Hematopoietic multipotent progenitor cell treated with erythropoietin and hydrocortisone succinate and interleukin-3 and kit ligand, for 8 days (in vitro differentiated cells): ENCODE results near the gene JARID2.

Experiments
- DNase-seq: peaks from one replicate; pipeline ENCODE4 v3.0.0-alpha.2; 2015

JARID2 gene

GRCh38 chr6:15247500-15248450 is 1.9 kb downstream of the JARID2 start:
- peak; percentile 67 for DNase-seq

- peak; percentile 97 for DNase-seq
These were observed 2.8 kb downstream of the JARID2 start for GRCh38 chr6:15248451-15249370.

- DNase-seq = peak; percentile 22
These were observed 3.6 kb downstream of the JARID2 start for GRCh38 chr6:15249371-15250019.

GRCh38 chr6:15250187-15251168 is 4.6 kb downstream of the JARID2 start:
- DNase-seq = peak; percentile 10

GRCh38 chr6:15252195-15252594 is 6.3 kb downstream of the JARID2 start:
- DNase-seq = peak; percentile 83

- DNase-seq = no peak
These were observed 7.5 kb downstream of the JARID2 start for GRCh38 chr6:15253203-15254022.

GRCh38 chr6:15254070-15254975 is 8.5 kb downstream of the JARID2 start:
- peak; percentile 52 for DNase-seq

- no peak for DNase-seq
These were observed 9.6 kb downstream of the JARID2 start for GRCh38 chr6:15255481-15255880.

- DNase-seq = no peak
These were observed 10.1 kb downstream of the JARID2 start for GRCh38 chr6:15255909-15256395.

- no peak for DNase-seq
These were observed 10.8 kb downstream of the JARID2 start for GRCh38 chr6:15256538-15257271.

GRCh38 chr6:15257357-15258132 is 11.7 kb downstream of the JARID2 start:
- DNase-seq = no peak

GRCh38 chr6:15259766-15260098 is 13.9 kb downstream of the JARID2 start:
- DNase-seq = no peak

- no peak for DNase-seq
These were observed 14.4 kb downstream of the JARID2 start for GRCh38 chr6:15260099-15260821.

- no peak for DNase-seq
These were observed 18.0 kb downstream of the JARID2 start for GRCh38 chr6:15263780-15264374.

- no peak for DNase-seq
These were observed 18.5 kb downstream of the JARID2 start for GRCh38 chr6:15264412-15264811.

GRCh38 chr6:15264902-15265761 is 19.3 kb downstream of the JARID2 start:
- no peak for DNase-seq
